HUDEP-2 (cell line): ENCODE measurements around the gene P2RY12.

Source experiments
- DNase-seq, 76 experiments: peaks; one replicate each; lab custom pipeline; 2025; ENCODE audit not compliant: unreplicated experiment in 76 of 76; lab: John Stamatoyannopoulos, UW

The P2RY12 gene

GRCh38 chr3:151309566-151309965 lies 75.0 kb downstream of the P2RY12 start:
- no peak for DNase-seq

- DNase-seq = no peak
Measured at GRCh38 chr3:151307583-151308488, 76.7 kb downstream of the P2RY12 start.

- DNase-seq = no peak
Measured at GRCh38 chr3:151307131-151307530, 77.4 kb downstream of the P2RY12 start.

- no peak for DNase-seq
Measured at GRCh38 chr3:151306168-151306810, 78.3 kb downstream of the P2RY12 start.

- no peak for DNase-seq
Measured at GRCh38 chr3:151305775-151306151, 78.8 kb downstream of the P2RY12 start.

- DNase-seq = no peak
Measured at GRCh38 chr3:151305060-151305774, 79.3 kb downstream of the P2RY12 start.

GRCh38 chr3:151303751-151304150 lies 80.8 kb downstream of the P2RY12 start:
- DNase-seq = no peak

GRCh38 chr3:151301787-151302186 lies 82.8 kb downstream of the P2RY12 start:
- no peak for DNase-seq

GRCh38 chr3:151300539-151300938 lies 84.0 kb downstream of the P2RY12 start:
- DNase-seq = no peak

GRCh38 chr3:151299006-151299405 lies 85.5 kb downstream of the P2RY12 start:
- DNase-seq = no peak

- DNase-seq = no peak
Measured at GRCh38 chr3:151297429-151297828, 87.1 kb downstream of the P2RY12 start.

GRCh38 chr3:151296226-151296625 lies 88.3 kb downstream of the P2RY12 start:
- no peak for DNase-seq

- no peak for DNase-seq
Measured at GRCh38 chr3:151293127-151293526, 91.4 kb downstream of the P2RY12 start.

- no peak for DNase-seq
Measured at GRCh38 chr3:151290673-151291072, 93.9 kb downstream of the P2RY12 start.

GRCh38 chr3:151289445-151289844 lies 95.1 kb downstream of the P2RY12 start:
- no peak for DNase-seq
